HG03575 (cell line): ENCODE measurements around the gene NEDD1.

Source experiments
- ATAC-seq: cut with Tn5 transposase; IDR thresholded peaks from one replicate; pipeline ENCODE4 v1.9.1; 2021; ENCODE audit not compliant: unreplicated experiment, insufficient number of reproducible peaks, low FRiP score; ENCODE audit errors: extremely low read depth

Gene NEDD1

GRCh38 chr12:96906849-96907670, at the start of gene NEDD1:
Gene NEDD1 (plus strand): TSS chr12:96907257. CDS start chr12:96909760, 2,503 bp downstream.
- ATAC-seq: peak; percentile 46

GRCh38 chr12:96858162-96858561, 48.9 kb upstream of the NEDD1 start:
- ATAC-seq: no peak

GRCh38 chr12:96861656-96862055, 45.4 kb upstream of the NEDD1 start:
- no peak for ATAC-seq

- ATAC-seq: no peak
Measured at GRCh38 chr12:96862326-96862725, 44.7 kb upstream of the NEDD1 start.

GRCh38 chr12:96864335-96864734, 42.7 kb upstream of the NEDD1 start:
- no peak for ATAC-seq

GRCh38 chr12:96866801-96867590, 40.1 kb upstream of the NEDD1 start:
- ATAC-seq: no peak

GRCh38 chr12:96870946-96871345, 36.1 kb upstream of the NEDD1 start:
- no peak for ATAC-seq

GRCh38 chr12:96872961-96873360, 34.1 kb upstream of the NEDD1 start:
- no peak for ATAC-seq

GRCh38 chr12:96874211-96874610, 32.8 kb upstream of the NEDD1 start:
- ATAC-seq: no peak

GRCh38 chr12:96876966-96877365, 30.1 kb upstream of the NEDD1 start:
- ATAC-seq: no peak

GRCh38 chr12:96878704-96879103, 28.4 kb upstream of the NEDD1 start:
- no peak for ATAC-seq

- ATAC-seq: no peak
Measured at GRCh38 chr12:96879301-96879700, 27.8 kb upstream of the NEDD1 start.

GRCh38 chr12:96880220-96880619, 26.8 kb upstream of the NEDD1 start:
- no peak for ATAC-seq

GRCh38 chr12:96881608-96882007, 25.4 kb upstream of the NEDD1 start:
- ATAC-seq: no peak

GRCh38 chr12:96882862-96883261, 24.2 kb upstream of the NEDD1 start:
- no peak for ATAC-seq

GRCh38 chr12:96883571-96883970, 23.5 kb upstream of the NEDD1 start:
- ATAC-seq: no peak

- no peak for ATAC-seq
Measured at GRCh38 chr12:96886998-96887677, 19.9 kb upstream of the NEDD1 start.

- ATAC-seq: no peak
Measured at GRCh38 chr12:96889273-96889933, 17.7 kb upstream of the NEDD1 start.

- ATAC-seq: no peak
Measured at GRCh38 chr12:96890331-96890730, 16.7 kb upstream of the NEDD1 start.
